DND-41 (cell line): Measurements from ENCODE around the gene KRTAP19-8.

ENCODE experiments used
- EZH2 ChIP-seq: IDR thresholded peaks from 3 replicates; pipeline ENCODE4 v1.6.1; 2012; ENCODE audit warnings: borderline replicate concordance, low read depth, mild to moderate bottlenecking, moderate library complexity, low read length, inconsistent platforms; ENCODE audit not compliant: severe bottlenecking
- TF ChIP-seq, protein P1 (sequence below): IDR thresholded peaks from 2 replicates; pipeline ENCODE4 v1.5.1; 2012; ENCODE audit warnings: borderline replicate concordance, low read length, moderate library complexity, mild to moderate bottlenecking; ENCODE audit not compliant: poor library complexity, severe bottlenecking; ENCODE audit errors: extremely low read depth

DNA sequence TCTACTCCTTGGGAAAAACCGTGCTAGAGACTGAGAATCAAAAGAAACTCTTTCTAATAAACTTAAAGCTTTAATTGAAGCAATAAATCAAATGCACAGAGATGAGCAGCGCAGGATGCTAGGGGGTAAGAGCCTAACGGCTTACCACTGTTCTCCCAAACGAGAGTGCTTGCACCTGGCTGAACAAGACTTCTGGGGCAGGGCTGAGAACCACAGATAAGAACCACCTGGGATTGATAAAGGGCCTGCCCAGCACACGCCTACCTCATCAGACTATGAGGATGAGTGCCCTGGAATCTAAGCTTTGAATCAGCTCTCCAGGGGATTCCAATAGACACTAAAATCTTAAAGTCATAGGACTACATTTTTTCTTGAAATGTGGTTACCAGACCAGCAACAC is 43.3 kb downstream of the KRTAP19-8 start:
- TF ChIP-seq, protein P1, sequence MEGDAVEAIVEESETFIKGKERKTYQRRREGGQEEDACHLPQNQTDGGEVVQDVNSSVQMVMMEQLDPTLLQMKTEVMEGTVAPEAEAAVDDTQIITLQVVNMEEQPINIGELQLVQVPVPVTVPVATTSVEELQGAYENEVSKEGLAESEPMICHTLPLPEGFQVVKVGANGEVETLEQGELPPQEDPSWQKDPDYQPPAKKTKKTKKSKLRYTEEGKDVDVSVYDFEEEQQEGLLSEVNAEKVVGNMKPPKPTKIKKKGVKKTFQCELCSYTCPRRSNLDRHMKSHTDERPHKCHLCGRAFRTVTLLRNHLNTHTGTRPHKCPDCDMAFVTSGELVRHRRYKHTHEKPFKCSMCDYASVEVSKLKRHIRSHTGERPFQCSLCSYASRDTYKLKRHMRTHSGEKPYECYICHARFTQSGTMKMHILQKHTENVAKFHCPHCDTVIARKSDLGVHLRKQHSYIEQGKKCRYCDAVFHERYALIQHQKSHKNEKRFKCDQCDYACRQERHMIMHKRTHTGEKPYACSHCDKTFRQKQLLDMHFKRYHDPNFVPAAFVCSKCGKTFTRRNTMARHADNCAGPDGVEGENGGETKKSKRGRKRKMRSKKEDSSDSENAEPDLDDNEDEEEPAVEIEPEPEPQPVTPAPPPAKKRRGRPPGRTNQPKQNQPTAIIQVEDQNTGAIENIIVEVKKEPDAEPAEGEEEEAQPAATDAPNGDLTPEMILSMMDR, result no peak
- no peak for TF ChIP-seq EZH2
